ENCODE data around the gene KIRREL3.

Gene KIRREL3

GRCh38 chr11:126874831-126875230 is 125.7 kb downstream of the KIRREL3 start:
- no peak for DNase-seq (ENCODE audit: low read depth in 1 of 2, low spot score in 1 of 2)

GRCh38 chr11:126874276-126874675 is 126.3 kb downstream of the KIRREL3 start:
- DNase-seq (ENCODE audit: low read depth in 1 of 2, low spot score in 1 of 2), result no peak

GRCh38 chr11:126871792-126872191 is 128.8 kb downstream of the KIRREL3 start:
- no peak for DNase-seq (ENCODE audit: low read depth in 1 of 2, low spot score in 1 of 2)

GRCh38 chr11:126870021-126870420 is 130.5 kb downstream of the KIRREL3 start:
- DNase-seq (ENCODE audit: low read depth in 1 of 2, low spot score in 1 of 2), result no peak

DNA sequence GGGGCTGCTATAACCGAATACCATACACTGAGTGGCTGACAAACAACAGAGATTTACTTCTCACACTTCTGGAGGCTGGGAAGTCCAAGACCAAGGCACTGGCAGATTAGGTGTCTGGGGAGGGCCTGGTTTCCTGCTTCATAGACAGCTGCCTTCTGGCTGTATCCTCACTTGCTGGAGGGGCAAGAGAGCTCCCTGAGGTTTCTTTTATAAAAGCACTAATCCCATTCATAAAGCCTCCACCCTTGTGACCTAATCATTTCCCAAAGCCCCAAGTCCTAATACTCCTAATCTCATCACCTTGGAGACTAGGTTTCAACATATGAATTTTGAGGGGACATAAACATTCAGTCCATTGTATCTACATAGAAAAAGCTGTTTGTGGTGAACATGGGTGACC is 131.8 kb downstream of the KIRREL3 start:
- no peak for DNase-seq (ENCODE audit: low read depth in 1 of 2, low spot score in 1 of 2)

GRCh38 chr11:126864934-126865333 is 135.6 kb downstream of the KIRREL3 start:
- DNase-seq (ENCODE audit: low read depth in 1 of 2, low spot score in 1 of 2), result no peak

GRCh38 chr11:126863294-126863997 is 137.1 kb downstream of the KIRREL3 start:
- no peak for DNase-seq (ENCODE audit: low read depth in 1 of 2, low spot score in 1 of 2)

GRCh38 chr11:126862664-126863243 is 137.8 kb downstream of the KIRREL3 start:
- DNase-seq (ENCODE audit: low read depth in 1 of 2, low spot score in 1 of 2), result no peak

DNA sequence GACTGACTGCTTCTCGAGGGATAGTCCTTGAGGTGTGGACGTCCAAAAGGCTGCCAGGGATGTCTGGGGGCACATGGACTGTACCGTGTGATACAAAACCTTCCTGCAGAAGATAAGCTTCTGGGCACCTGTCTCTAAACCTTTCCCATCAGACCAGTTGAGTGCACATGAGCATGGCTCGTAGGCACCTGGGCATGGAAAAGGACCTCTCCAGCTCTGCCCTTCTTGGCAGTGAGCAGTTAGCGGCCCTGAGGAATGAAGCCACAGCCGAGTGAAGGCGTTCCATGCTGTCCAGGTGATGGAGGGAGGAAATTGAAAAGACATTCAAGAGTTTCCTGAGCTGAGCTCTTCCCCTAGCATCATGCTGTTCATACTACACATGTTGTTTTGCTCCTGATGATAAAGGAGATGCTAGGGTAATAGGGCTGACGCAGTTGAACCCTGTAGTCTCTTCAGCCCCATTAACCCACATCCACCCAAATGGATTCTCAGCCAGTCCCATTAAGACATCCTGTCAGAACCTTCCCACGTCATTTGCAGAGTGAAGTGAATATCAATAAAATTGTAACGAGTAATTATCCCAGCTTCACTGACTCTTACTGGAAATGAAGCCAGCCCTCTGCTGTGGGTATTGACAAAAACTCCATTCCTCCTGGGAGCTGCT is 138.6 kb downstream of the KIRREL3 start:
- DNase-seq (ENCODE audit: low read depth in 1 of 2, low spot score in 1 of 2), result no peak

- DNase-seq (ENCODE audit: low read depth in 1 of 2, low spot score in 1 of 2), result no peak
Measured at GRCh38 chr11:126857860-126858808, 142.4 kb downstream of the KIRREL3 start.

GRCh38 chr11:126855536-126855935 is 145.0 kb downstream of the KIRREL3 start:
- no peak for DNase-seq (ENCODE audit: low read depth in 1 of 2, low spot score in 1 of 2)

GRCh38 chr11:126853732-126854131 is 146.8 kb downstream of the KIRREL3 start:
- no peak for DNase-seq (ENCODE audit: low read depth in 1 of 2, low spot score in 1 of 2)

GRCh38 chr11:126844789-126845188 is 155.8 kb downstream of the KIRREL3 start:
- no peak for DNase-seq (ENCODE audit: low read depth in 1 of 2, low spot score in 1 of 2)

- DNase-seq (ENCODE audit: low read depth in 1 of 2, low spot score in 1 of 2), result no peak
Measured at GRCh38 chr11:126843096-126843495, 157.5 kb downstream of the KIRREL3 start.

DNA sequence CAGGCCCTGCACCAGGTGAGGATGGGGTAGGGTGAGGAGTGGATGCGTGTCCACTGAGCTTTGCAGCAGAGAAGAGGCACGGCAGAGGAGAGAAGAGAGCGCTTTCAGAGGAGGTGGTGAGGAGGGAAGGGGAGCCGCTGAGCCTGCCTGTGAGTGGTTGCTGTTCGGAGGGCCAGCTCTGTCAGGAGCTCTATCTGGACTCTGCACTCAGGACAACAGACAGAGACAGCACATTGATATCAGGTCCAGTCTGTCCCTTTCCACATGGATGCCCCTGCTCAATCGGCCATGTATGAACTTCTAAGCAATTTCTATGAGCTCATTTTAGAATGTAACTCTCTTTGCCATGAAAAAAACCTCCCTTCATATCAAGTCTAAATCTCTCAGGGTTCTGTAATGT is 158.6 kb downstream of the KIRREL3 start:
- DNase-seq (ENCODE audit: low read depth in 1 of 2, low spot score in 1 of 2), result no peak

DNA sequence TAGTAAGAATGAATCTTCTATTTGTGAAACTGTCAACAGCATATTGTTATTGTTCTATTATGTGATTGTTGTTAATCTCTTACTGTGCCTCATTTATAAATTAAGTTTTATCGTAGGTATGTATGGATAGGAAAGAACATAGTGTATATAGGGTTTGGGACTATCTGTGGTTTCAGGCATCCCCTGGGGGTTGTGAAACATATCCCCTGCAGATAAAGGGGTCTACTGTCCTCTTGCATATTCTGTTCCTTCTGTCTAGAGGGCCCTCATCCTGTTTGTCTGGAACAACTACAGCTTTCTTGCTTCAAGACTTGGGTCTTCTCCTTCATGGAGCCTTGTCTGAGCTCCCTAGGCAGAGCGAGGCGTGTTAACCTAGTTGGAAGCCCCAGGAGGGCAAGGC is 159.6 kb downstream of the KIRREL3 start:
- no peak for DNase-seq (ENCODE audit: low read depth in 1 of 2, low spot score in 1 of 2)

- DNase-seq (ENCODE audit: low read depth in 1 of 2, low spot score in 1 of 2), result no peak
Measured at GRCh38 chr11:126840201-126840886, 160.2 kb downstream of the KIRREL3 start.

DNA sequence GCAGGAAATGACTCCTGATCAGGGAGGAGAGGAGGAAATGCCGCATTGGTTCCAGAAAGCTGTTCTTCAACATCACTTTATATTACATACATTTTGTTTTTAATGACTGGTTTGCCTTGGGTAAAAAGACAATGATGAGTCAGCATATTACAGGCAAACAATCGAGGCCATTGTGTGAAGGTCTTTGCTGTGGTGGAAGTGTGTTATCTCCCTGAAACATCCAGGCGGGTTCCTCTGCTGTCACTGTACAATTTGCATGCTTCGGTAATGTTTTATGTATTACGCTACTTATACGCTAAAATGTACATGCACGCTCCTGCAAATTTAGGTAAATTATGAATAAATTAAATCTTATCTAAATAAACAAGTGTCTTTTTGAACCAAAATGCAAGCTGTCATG is 161.1 kb downstream of the KIRREL3 start:
- DNase-seq (ENCODE audit: low read depth in 1 of 2, low spot score in 1 of 2), result no peak

DNA sequence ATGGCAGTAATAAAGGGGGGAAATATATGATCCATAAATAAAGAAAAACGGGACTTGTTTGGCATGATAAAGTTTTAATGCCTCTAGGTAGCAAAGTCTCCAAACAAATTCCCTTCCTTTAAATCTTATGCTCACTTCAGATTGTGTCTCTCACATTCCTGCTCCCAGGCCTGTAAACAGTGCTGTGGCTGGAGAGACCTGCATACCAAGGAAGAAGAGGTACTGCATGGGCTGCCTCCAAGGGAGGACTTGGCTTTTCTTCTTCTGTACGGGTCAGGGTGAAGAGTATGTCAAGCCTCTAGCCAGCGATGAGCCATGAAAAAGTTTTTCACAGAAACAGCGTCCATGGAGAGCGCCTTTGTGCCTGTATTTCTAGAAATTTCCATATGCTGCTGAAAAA is 161.8 kb downstream of the KIRREL3 start:
- no peak for DNase-seq (ENCODE audit: low read depth in 1 of 2, low spot score in 1 of 2)

GRCh38 chr11:126837581-126837980 is 163.0 kb downstream of the KIRREL3 start:
- no peak for DNase-seq (ENCODE audit: low read depth in 1 of 2, low spot score in 1 of 2)

DNA sequence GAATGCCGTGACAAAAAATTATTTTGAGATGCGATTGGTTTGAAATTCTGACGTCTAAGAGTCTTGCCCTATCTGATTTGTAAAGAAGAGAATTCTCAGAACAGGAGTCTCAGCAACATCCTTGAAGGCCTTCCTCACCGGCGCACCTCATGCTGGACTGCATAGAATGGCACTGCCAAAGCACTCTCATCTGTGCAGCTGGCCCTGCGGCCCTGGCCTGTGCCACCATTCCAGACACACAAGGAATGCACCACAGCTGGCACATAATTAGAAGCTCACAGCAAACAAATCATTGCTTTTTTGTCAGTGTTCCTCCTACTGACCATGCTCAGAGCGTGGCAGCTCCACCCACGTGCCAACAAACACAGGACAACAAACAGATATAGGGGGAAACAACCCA is 166.0 kb downstream of the KIRREL3 start:
- DNase-seq (ENCODE audit: low read depth in 1 of 2, low spot score in 1 of 2), result no peak
